Neuronal stem cell (in vitro differentiated cells): ENCODE data around the gene IPO13.

Experiments used
- DNase-seq: peaks from one replicate; pipeline ENCODE4 v3.0.0-alpha.2; 2013; ENCODE audit warnings: low spot score
- H2AFZ ChIP-seq: one replicate; pipeline ENCODE4 v1.6.1; 2013; ENCODE audit warnings: mild to moderate bottlenecking, low read length, inconsistent platforms
- H2AK5ac ChIP-seq: 2 replicates; pipeline ENCODE4 v1.6.1; 2013; ENCODE audit warnings: low read depth, mild to moderate bottlenecking, inconsistent platforms, low read length, moderate library complexity, mixed read lengths
- H2BK120ac ChIP-seq: 2 replicates; pipeline ENCODE4 v1.6.1; 2013; ENCODE audit warnings: low read depth, mild to moderate bottlenecking, inconsistent platforms, low read length, moderate library complexity, mixed read lengths
- H2BK12ac ChIP-seq: one replicate; pipeline ENCODE4 v1.6.1; 2013; ENCODE audit warnings: low read length, inconsistent platforms
- H2BK15ac ChIP-seq: 2 replicates; pipeline ENCODE4 v1.6.1; 2013; ENCODE audit warnings: mild to moderate bottlenecking, low read length, inconsistent platforms, mixed read lengths
- H2BK5ac ChIP-seq: one replicate; pipeline ENCODE4 v1.6.1; 2013; ENCODE audit warnings: inconsistent platforms, mild to moderate bottlenecking, low read length, moderate library complexity
- H3K14ac ChIP-seq: one replicate; pipeline ENCODE4 v1.6.1; 2013; ENCODE audit warnings: low read length, inconsistent platforms
- H3K18ac ChIP-seq: 2 replicates; pipeline ENCODE4 v1.6.1; 2013; ENCODE audit warnings: low read length, inconsistent platforms
- H3K23ac ChIP-seq: 2 replicates; pipeline ENCODE4 v1.6.1; 2013; ENCODE audit warnings: low read depth, mild to moderate bottlenecking, mixed read lengths, low read length, inconsistent platforms; ENCODE audit not compliant: poor library complexity
- H3K27ac ChIP-seq: replicated peaks from 3 replicates; pipeline ENCODE4 v1.5.1; 2013; ENCODE audit warnings: low read length, inconsistent platforms
- H3K27me3 ChIP-seq, 3 experiments: 2 replicates each; pipeline ENCODE4 v1.6.1; 2013; ENCODE audit warnings: low read length in 3 of 3, mild to moderate bottlenecking in 2 of 3, inconsistent platforms in 1 of 3, low read depth in 1 of 3, mixed read lengths in 1 of 3, moderate library complexity in 1 of 3; ENCODE audit not compliant: control insufficient read depth in 3 of 3, insufficient read depth in 3 of 3
- H3K36me3 ChIP-seq, 2 donors: replicated peaks in 1 of 2; 2 replicates each; pipeline ENCODE4 v1.6.1; 2013; ENCODE audit warnings: low read length in 2 of 2; ENCODE audit not compliant: control insufficient read depth in 2 of 2, insufficient read depth in 2 of 2
- H3K4ac ChIP-seq: 2 replicates; pipeline ENCODE4 v1.6.1; 2013; ENCODE audit warnings: inconsistent platforms, mild to moderate bottlenecking, low read length, moderate library complexity
- H3K4me1 ChIP-seq, 2 donors: 1 replicate in 1 of 2; 2 replicates in 1 of 2; pipeline ENCODE4 v1.6.1; 2013; ENCODE audit warnings: low read length in 2 of 2, low read depth in 1 of 2; ENCODE audit not compliant: control insufficient read depth in 2 of 2, insufficient read depth in 1 of 2
- H3K4me2 ChIP-seq: one replicate; pipeline ENCODE4 v1.6.1; 2013; ENCODE audit warnings: mild to moderate bottlenecking, low read length, inconsistent platforms; ENCODE audit not compliant: insufficient read depth, poor library complexity, severe bottlenecking
- H3K4me3 ChIP-seq, 2 donors: 2 replicates each; pipeline ENCODE4 v1.5.1; 2013; ENCODE audit warnings: low read length in 2 of 2, mild to moderate bottlenecking in 2 of 2, inconsistent platforms in 1 of 2, moderate library complexity in 1 of 2
- H3K79me1 ChIP-seq: one replicate; pipeline ENCODE4 v1.6.1; 2013; ENCODE audit warnings: low read depth, mild to moderate bottlenecking, inconsistent platforms, low read length, moderate library complexity
- H3K9ac ChIP-seq: one replicate; pipeline ENCODE4 v1.6.1; 2013; ENCODE audit warnings: mild to moderate bottlenecking, low read depth, low read length, inconsistent platforms; ENCODE audit not compliant: poor library complexity
- H3K9me3 ChIP-seq, 2 donors: replicated peaks in 1 of 2; 2 replicates each; pipeline versions ENCODE3 to v1.6.1; 2013; ENCODE audit warnings: low read length in 2 of 2, mild to moderate bottlenecking in 2 of 2, inconsistent platforms in 1 of 2, low read depth in 1 of 2, mixed read lengths in 1 of 2, moderate library complexity in 1 of 2; ENCODE audit not compliant: control insufficient read depth in 2 of 2, insufficient read depth in 1 of 2
- H4K8ac ChIP-seq: one replicate; pipeline ENCODE4 v1.6.1; 2013; ENCODE audit warnings: low read depth, mild to moderate bottlenecking, inconsistent platforms, low read length, moderate library complexity
- H4K91ac ChIP-seq: one replicate; pipeline ENCODE4 v1.6.1; 2013; ENCODE audit warnings: low read length, low read depth, mild to moderate bottlenecking, inconsistent platforms; ENCODE audit not compliant: poor library complexity
- WGBS, 2 donors: extraction: QIAGEN DNeasy Blood & Tissue Kit; methylation state at CpG; one replicate each; pipeline ENCODE4 v1.1.7; 2013; ENCODE audit warnings: missing lambda C conversion rate in 2 of 2, mixed read lengths in 1 of 2; ENCODE audit not compliant: insufficient read length in 2 of 2, insufficient replicate concordance in 1 of 2; ENCODE audit errors: extremely low coverage in 2 of 2; 5-methylcytosine and 5-hydroxymethylcytosine counted together

IPO13 gene

DNA sequence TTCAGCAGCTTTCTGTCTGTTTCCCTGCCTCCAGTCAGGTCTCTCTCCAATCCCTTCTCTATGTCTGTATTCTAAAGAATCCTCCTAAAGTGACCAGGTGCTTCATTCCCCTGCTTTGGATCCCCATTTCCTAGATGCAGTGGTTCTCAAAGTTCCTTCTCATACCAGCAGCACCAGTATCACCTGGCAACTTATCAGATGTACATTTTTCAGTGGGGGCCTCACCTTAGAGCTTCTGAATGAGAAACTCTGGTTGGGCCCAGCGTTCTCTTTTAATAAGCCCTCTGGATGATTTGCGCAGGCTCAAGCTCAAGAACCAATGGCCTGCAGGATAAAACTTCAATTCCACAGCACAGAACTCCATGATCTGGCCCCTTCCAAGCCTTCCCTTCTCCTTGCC is 38.5 kb upstream of the IPO13 start:
- Histone ChIP-seq H2BK5ac (no peak overlapping the region), H3K4me1 (peaks cover 0 to 9% of the 10 kb centered on the region in 2 donors), H2AFZ (no peak overlapping the region), H3K9me3 (no peaks in the 10 kb centered on the region), H3K18ac (no peak overlapping the region), H3K14ac (no peak overlapping the region), H2AK5ac (no peak overlapping the region), H2BK12ac (no peak overlapping the region), H3K9ac (no peak overlapping the region), H3K23ac (no peak overlapping the region), H2BK120ac (no peak overlapping the region), H4K91ac (no peak overlapping the region), H3K79me1 (no peaks in the 10 kb centered on the region), H3K4ac (no peak overlapping the region), H3K4me2 (no peak overlapping the region), H3K4me3 (no peak overlapping the region), H3K27me3 (no peaks in the 10 kb centered on the region), H2BK15ac (no peak overlapping the region), H4K8ac (no peak overlapping the region), H3K36me3 (peaks cover 2 to 17% of the 10 kb centered on the region in 2 donors), H3K27ac (no peak overlapping the region)
- WGBS, 2 donors = no CpG with 5 or more reads among the region's 2 CpGs
- DNase-seq = no peak

DNA sequence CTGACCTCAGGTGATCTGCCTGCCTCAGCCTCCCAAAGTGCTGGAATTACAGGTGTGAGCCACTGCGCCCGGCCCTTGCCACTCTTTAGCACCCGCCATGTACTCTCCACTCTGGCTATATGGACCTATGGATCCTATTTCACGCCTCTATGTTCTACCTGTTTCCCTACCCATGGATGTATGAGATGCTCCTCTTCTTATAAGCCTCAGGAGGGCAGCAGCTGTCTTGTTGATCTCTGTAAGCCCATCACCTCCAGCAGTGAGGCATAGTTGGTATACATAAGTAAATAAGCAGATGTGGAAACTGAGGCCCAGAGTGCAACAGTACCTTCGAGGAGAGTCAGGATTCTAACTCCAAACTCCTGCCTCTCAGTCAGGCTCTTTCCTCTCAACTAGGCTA is 37.9 kb upstream of the IPO13 start:
- no peak overlapping the region for H3K18ac ChIP-seq
- no peak overlapping the region for H3K4ac ChIP-seq
- DNase-seq = no peak

DNA sequence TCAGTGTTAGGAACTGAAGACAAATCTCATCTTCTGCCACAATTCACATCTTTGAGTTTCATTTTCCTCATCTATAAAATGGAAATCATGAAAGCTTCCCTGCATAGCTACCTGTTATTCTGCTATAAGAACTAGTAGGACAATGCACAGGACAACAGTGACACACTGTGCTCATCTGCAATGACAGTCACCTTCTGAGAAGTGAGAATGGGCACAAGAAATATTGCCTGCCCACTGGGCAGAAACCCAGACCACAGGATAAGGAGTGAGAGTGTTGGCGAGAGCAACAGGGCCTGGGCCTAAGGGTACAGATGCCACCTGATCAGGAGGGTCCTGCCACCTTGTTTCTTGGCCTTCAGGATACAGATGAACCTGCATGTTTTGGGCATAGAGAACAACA is 36.4 kb upstream of the IPO13 start:
- WGBS, 2 donors = no CpG with 5 or more reads among the region's 1 CpG
- no peaks in the 10 kb centered on the region for H3K9me3 ChIP-seq
- peaks cover 0 to 15% of the 10 kb centered on the region in 2 donors for H3K4me1 ChIP-seq
- no peak overlapping the region for H2BK15ac ChIP-seq
- no peak overlapping the region for H3K4me2 ChIP-seq
- H3K4me3 ChIP-seq = no peak overlapping the region
- no peak overlapping the region for H4K8ac ChIP-seq
- H4K91ac ChIP-seq = no peak overlapping the region
- no peak overlapping the region for H2BK12ac ChIP-seq
- DNase-seq = no peak
- H2AFZ ChIP-seq = no peak overlapping the region
- no peak overlapping the region for H3K4ac ChIP-seq
- no peak overlapping the region for H3K23ac ChIP-seq
- no peak overlapping the region for H3K18ac ChIP-seq
- no peaks in the 10 kb centered on the region for H3K27me3 ChIP-seq
- peaks cover 2 to 17% of the 10 kb centered on the region in 2 donors for H3K36me3 ChIP-seq
- H3K9ac ChIP-seq = no peak overlapping the region
- no peak overlapping the region for H2BK5ac ChIP-seq
- no peak overlapping the region for H3K27ac ChIP-seq
- no peak overlapping the region for H3K14ac ChIP-seq
- H3K79me1 ChIP-seq = no peaks in the 10 kb centered on the region
- H2AK5ac ChIP-seq = no peak overlapping the region
- no peak overlapping the region for H2BK120ac ChIP-seq

More for the DNA sequence above, 37.9 kb upstream of the IPO13 start:
- no peak overlapping the region for H2AK5ac ChIP-seq
- H2AFZ ChIP-seq = no peak overlapping the region
- no peaks in the 10 kb centered on the region for H3K79me1 ChIP-seq
- peaks cover 2 to 17% of the 10 kb centered on the region in 2 donors for H3K36me3 ChIP-seq
- H3K14ac ChIP-seq = no peak overlapping the region
- no CpG with 5 or more reads among the region's 5 CpGs for WGBS, 2 donors
- H2BK5ac ChIP-seq = no peak overlapping the region
- no peak overlapping the region for H4K8ac ChIP-seq
- H4K91ac ChIP-seq = no peak overlapping the region
- no peaks in the 10 kb centered on the region for H3K9me3 ChIP-seq
- H3K4me2 ChIP-seq = no peak overlapping the region
- peaks cover 0 to 15% of the 10 kb centered on the region in 2 donors for H3K4me1 ChIP-seq
- H2BK120ac ChIP-seq = no peak overlapping the region
- no peak overlapping the region for H2BK12ac ChIP-seq
- H3K27me3 ChIP-seq = no peaks in the 10 kb centered on the region
- H2BK15ac ChIP-seq = no peak overlapping the region
- no peak overlapping the region for H3K9ac ChIP-seq
- no peak overlapping the region for H3K4me3 ChIP-seq
- H3K27ac ChIP-seq = no peak overlapping the region
- H3K23ac ChIP-seq = no peak overlapping the region

DNA sequence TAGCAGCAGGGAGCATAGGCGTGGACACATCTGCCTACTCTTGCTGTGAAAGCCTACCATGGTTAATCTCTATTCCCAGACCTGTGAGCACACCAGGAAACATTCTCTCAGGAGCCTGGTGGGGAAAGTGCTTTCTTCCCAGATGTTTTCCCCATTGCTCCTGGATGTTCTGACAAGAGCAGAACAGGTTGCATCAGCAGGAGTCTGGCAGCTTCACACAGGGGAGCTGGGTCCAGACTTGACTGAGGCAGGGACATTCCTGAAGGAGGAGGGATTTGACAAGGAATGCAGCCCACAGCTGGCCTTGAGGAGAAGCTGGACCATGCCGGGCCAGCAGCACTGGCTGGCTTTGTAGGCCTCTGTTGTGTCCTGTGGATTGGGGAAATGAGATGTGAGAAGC is 34.1 kb upstream of the IPO13 start:
- DNase-seq = no peak
- H3K36me3 ChIP-seq = peaks cover 2 to 10% of the 10 kb centered on the region in 2 donors
- H2BK15ac ChIP-seq = no peak overlapping the region
- no peak overlapping the region for H4K91ac ChIP-seq
- peaks cover 0 to 15% of the 10 kb centered on the region in 2 donors for H3K4me1 ChIP-seq
- no peak overlapping the region for H3K4ac ChIP-seq
- WGBS, 2 donors = no CpG with 5 or more reads among the region's 2 CpGs
- no peak overlapping the region for H2BK5ac ChIP-seq
- H3K18ac ChIP-seq = no peak overlapping the region
- no peaks in the 10 kb centered on the region for H3K27me3 ChIP-seq
- no peak overlapping the region for H3K23ac ChIP-seq
- no peak overlapping the region for H4K8ac ChIP-seq
- H2BK120ac ChIP-seq = no peak overlapping the region
- H3K79me1 ChIP-seq = no peaks in the 10 kb centered on the region
- no peaks in the 10 kb centered on the region for H3K9me3 ChIP-seq
- H3K9ac ChIP-seq = no peak overlapping the region
- peak overlapping the region in 1 of 2 donors; percentile 35 for H3K4me3 ChIP-seq
- H3K4me2 ChIP-seq = no peak overlapping the region
- H2AFZ ChIP-seq = no peak overlapping the region
- H3K14ac ChIP-seq = no peak overlapping the region
- peak overlapping the region; percentile 53 for H2AK5ac ChIP-seq
- H2BK12ac ChIP-seq = no peak overlapping the region
- H3K27ac ChIP-seq = no peak overlapping the region
